H1 (cell line): Measurements from ENCODE around the gene GGTLC2. TPM values are rescaled to one million over a fixed set of nuclear protein-coding genes. Genes with fewer than 3 reads are reported as not detected.

Experiments
- GTF2F1 ChIP-seq: IDR thresholded peaks from 2 replicates; pipeline ENCODE4 v1.6.1; 2012; ENCODE audit warnings: low read depth, low read length, improper control_type of control experiment, borderline replicate concordance
- HDAC2 ChIP-seq, 2 experiments: fragments of 300-600 bp in 1 of 2; sonication (generic) in 1 of 2; IDR thresholded peaks; 2 replicates each; pipeline ENCODE4 v1.6.1; 2011 to 2012; ENCODE audit warnings: low read depth in 2 of 2, low read length in 2 of 2, mild to moderate bottlenecking in 2 of 2, moderate library complexity in 2 of 2, borderline replicate concordance in 1 of 2, inconsistent platforms in 1 of 2
- RAD21 ChIP-seq, 2 experiments: IDR thresholded peaks in 1 of 2; conservative IDR thresholded peaks in 1 of 2; 2 replicates each; pipeline ENCODE4 v1.6.1; 2011; ENCODE audit warnings: low read depth in 2 of 2, low read length in 2 of 2, improper control_type of control experiment in 1 of 2, inconsistent platforms in 1 of 2, mild to moderate bottlenecking in 1 of 2, moderate library complexity in 1 of 2
- RBBP5 ChIP-seq: IDR thresholded peaks from 2 replicates; pipeline ENCODE4 v1.7.1; 2012; ENCODE audit warnings: low read depth, mild to moderate bottlenecking, inconsistent platforms, low read length, moderate library complexity, borderline replicate concordance
- RFX5 ChIP-seq: IDR thresholded peaks from 2 replicates; pipeline ENCODE4 v1.6.1; 2011; ENCODE audit warnings: low read depth, low read length, improper control_type of control experiment, borderline replicate concordance
- polyA plus RNA-seq, 7 experiments: library from polyadenylated mRNA; depleted of rRNA in 3 of 7; stranded (reverse) in 5 of 7; unstranded in 2 of 7; fragments of >200 nt in 5 of 7; fragments of 200-250 nt in 2 of 7; gene quantifications; 1 replicate in 5 of 7; 2 replicates in 1 of 7; 4 replicates in 1 of 7; pipeline versions ENCODE4 v1.2.1 to v1.2.3, GENCODE V29; 2011 to 2013; ENCODE audit warnings: missing spikeins in 2 of 7, mixed read lengths in 2 of 7
- total RNA-seq: library from RNA; stranded (reverse); fragmentation: NEBNext Ultra II Directional; extraction: Animal tissue kit (Norgen Biotek cat#: 25700); gene quantifications from 2 replicates; pipeline ENCODE4 v1.2.1, GENCODE V29; 2021
- TF ChIP-seq, protein P1 (sequence below): fragments of 300-600 bp; sonication (generic); IDR thresholded peaks from 2 replicates; pipeline ENCODE4 v1.7.1; 2012; ENCODE audit warnings: low read length, moderate library complexity, mild to moderate bottlenecking, inconsistent platforms; ENCODE audit not compliant: insufficient replicate concordance

The GGTLC2 gene
- total and polyA plus RNA-seq, 2 of the 8 experiments (the other 6 are each of a cell fraction or from before 2014, with no cell fraction given): not detected

DNA sequence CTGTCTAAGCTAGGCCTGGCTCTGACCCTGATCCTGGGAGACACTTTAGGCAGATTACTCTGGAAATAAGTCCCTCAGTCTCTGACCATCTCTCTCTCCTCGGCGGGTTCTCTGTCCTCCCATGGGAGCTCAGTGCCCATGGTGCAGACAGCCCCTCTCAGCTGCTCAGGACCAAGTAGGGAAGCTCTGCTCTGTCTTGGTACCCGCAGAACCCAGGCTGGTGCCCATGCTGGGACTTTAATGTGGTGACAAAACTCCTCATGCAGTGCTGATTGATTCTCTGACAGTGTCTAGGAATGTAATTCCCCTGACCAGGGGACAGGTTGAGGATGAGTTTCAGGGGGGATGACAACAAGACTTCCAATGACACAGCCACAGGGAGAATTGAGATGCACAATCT, 30.3 kb upstream of the GGTLC2 start (continued):
- TF ChIP-seq, protein P1, sequence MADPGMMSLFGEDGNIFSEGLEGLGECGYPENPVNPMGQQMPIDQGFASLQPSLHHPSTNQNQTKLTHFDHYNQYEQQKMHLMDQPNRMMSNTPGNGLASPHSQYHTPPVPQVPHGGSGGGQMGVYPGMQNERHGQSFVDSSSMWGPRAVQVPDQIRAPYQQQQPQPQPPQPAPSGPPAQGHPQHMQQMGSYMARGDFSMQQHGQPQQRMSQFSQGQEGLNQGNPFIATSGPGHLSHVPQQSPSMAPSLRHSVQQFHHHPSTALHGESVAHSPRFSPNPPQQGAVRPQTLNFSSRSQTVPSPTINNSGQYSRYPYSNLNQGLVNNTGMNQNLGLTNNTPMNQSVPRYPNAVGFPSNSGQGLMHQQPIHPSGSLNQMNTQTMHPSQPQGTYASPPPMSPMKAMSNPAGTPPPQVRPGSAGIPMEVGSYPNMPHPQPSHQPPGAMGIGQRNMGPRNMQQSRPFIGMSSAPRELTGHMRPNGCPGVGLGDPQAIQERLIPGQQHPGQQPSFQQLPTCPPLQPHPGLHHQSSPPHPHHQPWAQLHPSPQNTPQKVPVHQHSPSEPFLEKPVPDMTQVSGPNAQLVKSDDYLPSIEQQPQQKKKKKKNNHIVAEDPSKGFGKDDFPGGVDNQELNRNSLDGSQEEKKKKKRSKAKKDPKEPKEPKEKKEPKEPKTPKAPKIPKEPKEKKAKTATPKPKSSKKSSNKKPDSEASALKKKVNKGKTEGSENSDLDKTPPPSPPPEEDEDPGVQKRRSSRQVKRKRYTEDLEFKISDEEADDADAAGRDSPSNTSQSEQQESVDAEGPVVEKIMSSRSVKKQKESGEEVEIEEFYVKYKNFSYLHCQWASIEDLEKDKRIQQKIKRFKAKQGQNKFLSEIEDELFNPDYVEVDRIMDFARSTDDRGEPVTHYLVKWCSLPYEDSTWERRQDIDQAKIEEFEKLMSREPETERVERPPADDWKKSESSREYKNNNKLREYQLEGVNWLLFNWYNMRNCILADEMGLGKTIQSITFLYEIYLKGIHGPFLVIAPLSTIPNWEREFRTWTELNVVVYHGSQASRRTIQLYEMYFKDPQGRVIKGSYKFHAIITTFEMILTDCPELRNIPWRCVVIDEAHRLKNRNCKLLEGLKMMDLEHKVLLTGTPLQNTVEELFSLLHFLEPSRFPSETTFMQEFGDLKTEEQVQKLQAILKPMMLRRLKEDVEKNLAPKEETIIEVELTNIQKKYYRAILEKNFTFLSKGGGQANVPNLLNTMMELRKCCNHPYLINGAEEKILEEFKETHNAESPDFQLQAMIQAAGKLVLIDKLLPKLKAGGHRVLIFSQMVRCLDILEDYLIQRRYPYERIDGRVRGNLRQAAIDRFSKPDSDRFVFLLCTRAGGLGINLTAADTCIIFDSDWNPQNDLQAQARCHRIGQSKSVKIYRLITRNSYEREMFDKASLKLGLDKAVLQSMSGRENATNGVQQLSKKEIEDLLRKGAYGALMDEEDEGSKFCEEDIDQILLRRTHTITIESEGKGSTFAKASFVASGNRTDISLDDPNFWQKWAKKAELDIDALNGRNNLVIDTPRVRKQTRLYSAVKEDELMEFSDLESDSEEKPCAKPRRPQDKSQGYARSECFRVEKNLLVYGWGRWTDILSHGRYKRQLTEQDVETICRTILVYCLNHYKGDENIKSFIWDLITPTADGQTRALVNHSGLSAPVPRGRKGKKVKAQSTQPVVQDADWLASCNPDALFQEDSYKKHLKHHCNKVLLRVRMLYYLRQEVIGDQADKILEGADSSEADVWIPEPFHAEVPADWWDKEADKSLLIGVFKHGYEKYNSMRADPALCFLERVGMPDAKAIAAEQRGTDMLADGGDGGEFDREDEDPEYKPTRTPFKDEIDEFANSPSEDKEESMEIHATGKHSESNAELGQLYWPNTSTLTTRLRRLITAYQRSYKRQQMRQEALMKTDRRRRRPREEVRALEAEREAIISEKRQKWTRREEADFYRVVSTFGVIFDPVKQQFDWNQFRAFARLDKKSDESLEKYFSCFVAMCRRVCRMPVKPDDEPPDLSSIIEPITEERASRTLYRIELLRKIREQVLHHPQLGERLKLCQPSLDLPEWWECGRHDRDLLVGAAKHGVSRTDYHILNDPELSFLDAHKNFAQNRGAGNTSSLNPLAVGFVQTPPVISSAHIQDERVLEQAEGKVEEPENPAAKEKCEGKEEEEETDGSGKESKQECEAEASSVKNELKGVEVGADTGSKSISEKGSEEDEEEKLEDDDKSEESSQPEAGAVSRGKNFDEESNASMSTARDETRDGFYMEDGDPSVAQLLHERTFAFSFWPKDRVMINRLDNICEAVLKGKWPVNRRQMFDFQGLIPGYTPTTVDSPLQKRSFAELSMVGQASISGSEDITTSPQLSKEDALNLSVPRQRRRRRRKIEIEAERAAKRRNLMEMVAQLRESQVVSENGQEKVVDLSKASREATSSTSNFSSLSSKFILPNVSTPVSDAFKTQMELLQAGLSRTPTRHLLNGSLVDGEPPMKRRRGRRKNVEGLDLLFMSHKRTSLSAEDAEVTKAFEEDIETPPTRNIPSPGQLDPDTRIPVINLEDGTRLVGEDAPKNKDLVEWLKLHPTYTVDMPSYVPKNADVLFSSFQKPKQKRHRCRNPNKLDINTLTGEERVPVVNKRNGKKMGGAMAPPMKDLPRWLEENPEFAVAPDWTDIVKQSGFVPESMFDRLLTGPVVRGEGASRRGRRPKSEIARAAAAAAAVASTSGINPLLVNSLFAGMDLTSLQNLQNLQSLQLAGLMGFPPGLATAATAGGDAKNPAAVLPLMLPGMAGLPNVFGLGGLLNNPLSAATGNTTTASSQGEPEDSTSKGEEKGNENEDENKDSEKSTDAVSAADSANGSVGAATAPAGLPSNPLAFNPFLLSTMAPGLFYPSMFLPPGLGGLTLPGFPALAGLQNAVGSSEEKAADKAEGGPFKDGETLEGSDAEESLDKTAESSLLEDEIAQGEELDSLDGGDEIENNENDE: no peak
- TF ChIP-seq RAD21 (IDR thresholded peaks at IDR 0.05 in 1 of 2, conservative IDR thresholded peaks at IDR 0.05 in 1 of 2; ENCODE audit: low read depth in 2 of 2, low read length in 2 of 2) (no peak), RFX5 (no peak), GTF2F1 (no peak), RBBP5 (no peak), HDAC2 (IDR thresholded peaks at IDR 0.05; ENCODE audit: borderline replicate concordance in 1 of 2, low read depth in 2 of 2, low read length in 2 of 2) (no peak)
- TF ChIP-seq, all 59 proteins: peak for 0
